Activated CD4-positive, alpha-beta T cell treated with anti-CD3 and anti-CD28 coated beads for 24 hours (primary cell): ENCODE measurements around the gene DTWD1.
"Not testable (repeated sequence)": the region's sequence is repeated elsewhere in the genome, so short reads cannot be mapped to it uniquely, and the experiment has no call there.

ENCODE experiments used
- DNase-seq, 2 donors: peaks; one replicate each; pipeline ENCODE4 v3.0.0-alpha.2; 2020; ENCODE audit warnings: low read depth in 2 of 2

DTWD1 gene

GRCh38 chr15:49620658-49621368 lies at the start of gene DTWD1, which contains the start of gene FAM227B:
Gene DTWD1, plus strand, starts transcription at chr15:49621048. Its CDS starts 4,120 bp downstream, at chr15:49625168.
Gene FAM227B, minus strand, starts transcription at chr15:49620818. Its CDS starts 5,647 bp downstream, at chr15:49615171.
- DNase-seq, result peak; percentile 79 to 85

DNA sequence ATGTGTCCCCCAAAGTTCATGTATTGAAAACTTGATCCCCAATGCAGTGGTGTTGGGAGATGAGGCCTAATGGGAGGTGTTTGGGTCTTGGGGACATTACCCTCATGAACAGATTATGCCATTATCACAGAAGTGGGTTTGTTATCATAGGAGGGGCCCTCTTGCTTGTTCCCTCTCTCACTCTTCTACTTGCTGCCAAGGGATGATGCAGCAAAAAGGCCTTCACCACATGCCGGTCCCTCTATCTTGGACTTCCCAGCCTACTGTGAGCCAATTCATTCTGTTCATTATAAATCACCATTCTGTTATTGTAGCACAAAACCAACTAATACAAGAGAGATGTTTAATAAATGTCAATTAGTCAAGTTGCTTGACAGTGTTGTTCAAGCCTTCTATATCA lies 47.4 kb upstream of the DTWD1 start:
- DNase-seq, result no peak

DNA sequence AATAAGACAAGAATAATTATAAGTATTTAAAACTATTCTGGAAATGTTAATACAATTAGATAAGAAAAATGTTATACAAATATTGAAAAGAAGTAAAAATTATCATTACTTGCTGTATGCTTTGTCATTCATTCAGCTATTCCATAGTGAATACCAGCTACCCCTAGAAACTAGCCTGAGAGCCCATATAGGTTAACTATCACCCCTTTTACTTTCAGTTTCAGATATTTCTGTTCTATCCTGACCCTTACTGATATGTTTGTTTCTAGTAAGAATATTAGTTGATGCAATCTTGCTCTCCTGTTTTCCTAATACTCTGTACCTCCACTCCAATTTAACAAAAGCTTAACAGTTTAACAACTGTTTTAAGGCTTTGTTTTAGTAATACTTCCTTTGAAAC lies 31.8 kb upstream of the DTWD1 start:
- no peak for DNase-seq

GRCh38 chr15:49592829-49593316 lies 28.0 kb upstream of the DTWD1 start:
- not testable (repeated sequence) for DNase-seq

DNA sequence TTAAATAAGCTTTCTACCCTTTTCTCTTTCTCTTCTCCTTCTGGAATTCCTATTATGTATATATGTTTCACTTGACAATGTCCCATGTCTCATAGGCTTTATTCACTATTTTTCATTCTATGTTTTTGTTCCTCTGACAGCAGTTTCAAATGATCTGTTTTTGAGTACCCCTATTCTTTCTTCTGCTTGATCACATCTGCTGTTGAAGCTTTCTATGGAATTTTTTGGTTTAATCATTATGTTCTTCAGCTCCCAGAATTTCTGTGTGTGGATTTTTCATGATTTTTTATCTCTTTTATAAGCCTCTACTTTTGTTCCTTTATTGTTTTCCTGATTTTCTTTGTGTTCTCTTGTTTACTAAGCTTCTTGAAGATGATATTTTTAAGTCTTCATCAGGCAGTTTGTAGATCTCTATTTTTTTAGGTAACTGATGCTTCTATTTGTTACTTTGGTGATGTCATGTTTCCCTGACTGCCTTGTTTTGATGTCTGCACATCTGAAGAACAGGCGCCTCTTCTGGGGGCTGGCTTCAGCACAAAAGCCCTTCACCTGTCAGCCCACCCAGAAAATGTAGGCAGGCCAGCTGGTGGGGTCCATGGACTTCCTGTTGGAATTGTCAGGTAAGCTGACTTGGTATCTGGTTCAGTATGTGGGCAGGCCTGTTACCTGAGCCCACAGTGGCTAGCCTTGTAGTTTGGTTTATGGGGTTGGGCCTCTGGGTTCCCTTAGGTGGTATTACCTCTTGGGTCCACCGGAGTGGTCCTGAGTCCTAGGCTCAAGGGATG lies 16.0 kb upstream of the DTWD1 start:
- no peak for DNase-seq

DNA sequence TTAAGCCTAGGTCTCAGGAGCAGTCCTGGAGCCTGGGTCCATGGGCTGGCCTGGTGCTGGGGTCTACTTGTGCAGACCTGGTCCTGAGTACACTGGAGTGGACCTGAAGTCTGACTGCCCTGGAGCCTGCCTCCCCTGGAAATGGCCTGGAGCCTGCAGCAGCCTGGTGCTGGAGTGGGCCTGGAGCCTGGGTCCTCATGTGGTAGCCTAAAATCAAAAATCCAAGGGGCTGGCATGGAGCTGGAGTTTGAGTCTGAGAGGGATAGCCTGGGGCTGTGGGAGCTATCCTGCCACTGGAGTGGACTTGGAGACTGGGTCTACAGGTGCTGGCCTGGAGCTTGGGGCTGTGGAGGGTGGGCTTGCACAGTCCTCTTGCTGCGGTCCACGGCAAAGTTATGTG lies 15.3 kb upstream of the DTWD1 start:
- no peak for DNase-seq

- DNase-seq, result no peak
These were observed 14.3 kb upstream of the DTWD1 start for GRCh38 chr15:49606594-49606993.

DNA sequence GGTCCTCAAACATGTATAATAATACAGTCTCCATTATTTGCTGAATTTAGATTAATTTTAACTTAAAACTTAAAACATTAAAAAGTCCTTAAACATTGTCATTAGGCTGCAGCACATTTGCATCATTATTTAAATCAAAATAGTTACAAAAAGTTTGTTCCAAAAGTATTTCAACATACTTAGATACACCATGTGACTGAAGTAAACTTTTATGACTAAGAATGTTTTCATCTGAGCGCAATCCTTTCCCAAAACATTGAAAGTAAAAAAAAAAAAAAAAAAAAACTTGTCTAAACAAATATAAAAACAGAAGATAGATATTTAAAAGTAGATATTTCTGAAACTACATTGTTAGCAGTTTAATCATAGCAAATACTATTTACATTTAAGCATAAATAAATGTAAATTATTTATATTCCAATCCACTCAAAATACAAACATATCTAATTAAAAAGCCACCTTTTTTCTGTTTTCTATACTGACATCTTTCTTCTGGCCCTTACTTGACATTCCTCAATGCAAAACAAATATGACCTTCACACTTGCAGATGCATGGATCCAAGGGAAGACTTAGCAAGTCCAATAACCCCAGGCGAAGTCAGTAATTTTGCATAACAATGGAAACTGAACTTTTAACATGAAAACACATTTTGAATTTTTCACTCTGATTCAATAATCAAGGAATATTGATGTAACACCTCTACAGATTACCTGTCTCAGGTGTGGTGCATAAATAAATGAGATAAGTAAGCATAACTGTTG lies 10.5 kb upstream of the DTWD1 start:
- DNase-seq, result no peak

GRCh38 chr15:49612240-49612639 lies 8.6 kb upstream of the DTWD1 start:
- DNase-seq, result not testable (repeated sequence)

GRCh38 chr15:49619226-49619625 lies 1.6 kb upstream of the DTWD1 start:
- no peak for DNase-seq

- DNase-seq, result no peak
These were observed 649 bp upstream of the DTWD1 start for GRCh38 chr15:49620199-49620598.

DNA sequence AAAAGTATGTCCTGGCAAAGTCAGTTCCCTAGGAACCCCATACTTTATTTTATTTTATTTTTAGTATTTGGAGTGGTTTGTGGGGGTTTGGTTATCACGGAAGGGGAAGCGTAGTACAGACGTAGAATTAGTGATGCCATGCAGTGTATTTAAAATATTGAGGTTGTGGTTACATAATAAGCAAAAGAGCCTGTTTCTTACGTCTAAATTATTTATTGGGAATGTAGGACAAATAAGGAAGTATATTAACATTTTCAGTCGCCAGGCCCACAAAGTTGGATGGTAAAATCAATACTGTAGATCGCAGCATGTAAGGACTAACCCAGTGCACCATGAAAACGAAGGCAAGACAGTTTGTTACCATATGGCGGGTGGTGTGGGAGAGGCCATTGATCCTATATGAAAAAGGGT lies 558 bp downstream of the DTWD1 start:
- DNase-seq, result no peak

DNA sequence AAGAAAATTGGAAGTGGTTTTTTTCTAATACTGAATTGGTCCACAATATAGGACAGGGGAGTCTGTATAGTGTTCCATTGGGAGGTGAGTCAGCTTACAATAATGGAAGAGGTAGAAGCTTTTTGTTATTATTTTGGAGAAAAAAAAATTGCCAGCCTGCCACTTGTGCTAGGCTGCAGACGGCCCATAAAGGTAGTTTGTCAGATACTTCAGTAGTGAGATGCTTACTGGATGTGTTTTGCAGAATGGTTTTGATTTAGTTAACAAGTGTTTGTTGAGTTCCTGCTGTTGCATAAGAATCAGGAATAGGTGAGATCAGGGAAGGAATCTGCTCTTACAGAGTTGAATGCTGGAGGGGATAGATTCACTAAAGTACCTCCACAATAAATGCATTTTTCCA lies 1.0 kb downstream of the DTWD1 start:
- DNase-seq, result no peak

GRCh38 chr15:49622561-49622960 lies 1.7 kb downstream of the DTWD1 start:
- no peak for DNase-seq

GRCh38 chr15:49624056-49624455 lies 3.2 kb downstream of the DTWD1 start:
- DNase-seq, result no peak

GRCh38 chr15:49625460-49626036 lies 4.7 kb downstream of the DTWD1 start:
- DNase-seq, result no peak

DNA sequence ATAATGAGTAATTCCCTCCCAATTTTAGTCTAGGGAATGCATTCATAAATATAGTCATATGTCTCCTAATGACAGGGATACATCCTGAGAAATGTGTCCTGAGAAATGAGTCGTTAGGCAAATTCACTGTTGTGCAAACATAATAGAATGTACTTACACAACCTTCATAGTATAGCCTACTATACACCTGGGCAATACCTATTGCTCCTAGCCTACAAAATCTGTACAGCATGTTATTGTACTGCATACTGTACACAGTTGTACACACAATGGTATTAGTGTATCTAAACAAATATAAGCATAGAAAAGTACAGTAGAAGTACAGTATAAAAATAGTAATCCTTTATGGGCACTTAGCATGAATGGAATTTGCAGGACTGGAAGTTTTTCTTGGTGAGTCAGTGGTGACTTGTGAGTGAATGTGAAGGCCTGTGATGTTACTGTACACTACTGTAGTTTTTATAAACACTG lies 6.6 kb downstream of the DTWD1 start:
- no peak for DNase-seq

DNA sequence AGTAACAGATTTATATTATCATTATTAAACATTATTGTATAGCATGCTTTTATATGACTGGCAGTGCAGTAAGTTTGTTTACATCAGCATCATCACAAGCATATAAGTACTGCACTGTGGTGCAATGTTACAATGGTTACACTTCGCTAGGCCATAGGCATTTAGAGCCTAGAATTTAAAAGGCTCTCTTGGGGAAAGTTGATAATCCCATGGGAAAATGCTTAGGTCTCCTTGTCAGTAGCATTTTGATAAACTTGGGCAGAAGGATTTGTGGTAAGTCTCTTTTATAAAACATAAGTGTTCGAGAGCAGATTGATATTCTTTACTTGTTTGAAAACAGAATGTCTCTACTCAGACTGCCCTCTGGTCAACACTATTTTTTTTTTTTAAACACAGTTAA lies 7.5 kb downstream of the DTWD1 start:
- no peak for DNase-seq

GRCh38 chr15:49637857-49638256 lies 17.0 kb downstream of the DTWD1 start:
- DNase-seq, result no peak

GRCh38 chr15:49644364-49644794 lies 23.5 kb downstream of the DTWD1 start:
- DNase-seq, result no peak

GRCh38 chr15:49645277-49645676 lies 24.4 kb downstream of the DTWD1 start:
- no peak for DNase-seq

DNA sequence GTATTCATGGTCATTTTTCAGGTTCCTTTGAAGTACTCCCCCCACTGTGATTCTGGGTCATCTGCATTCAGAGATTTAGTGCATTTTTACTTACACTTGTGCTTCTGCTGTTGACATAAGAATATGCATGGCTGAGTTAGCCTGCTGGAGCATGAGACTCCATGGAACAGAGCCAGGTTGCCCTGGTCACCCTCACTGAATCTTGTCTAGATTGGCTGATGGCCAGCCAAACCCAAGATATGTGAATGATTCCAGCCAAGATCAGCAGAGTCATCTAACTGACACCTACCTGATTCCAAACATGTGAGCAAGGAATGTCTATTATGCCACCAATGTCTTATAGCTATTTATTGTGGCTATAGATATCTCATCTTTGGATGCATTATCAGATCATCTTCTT lies 25.1 kb downstream of the DTWD1 start:
- no peak for DNase-seq
